Hematopoietic multipotent progenitor cell treated with erythropoietin and hydrocortisone succinate and interleukin-3 and kit ligand, for 15 days (in vitro differentiated cells): ENCODE results near the gene BAZ2B.
"Not testable (repeated sequence)": the region's sequence is repeated elsewhere in the genome, so short reads cannot be mapped to it uniquely, and the experiment has no call there.

Experiments
- DNase-seq: peaks from one replicate; pipeline ENCODE4 v3.0.0-alpha.2; 2015; ENCODE audit warnings: low spot score

Gene BAZ2B

GRCh38 chr2:159411460-159411859 is 204.9 kb downstream of the BAZ2B start:
- DNase-seq = no peak

DNA sequence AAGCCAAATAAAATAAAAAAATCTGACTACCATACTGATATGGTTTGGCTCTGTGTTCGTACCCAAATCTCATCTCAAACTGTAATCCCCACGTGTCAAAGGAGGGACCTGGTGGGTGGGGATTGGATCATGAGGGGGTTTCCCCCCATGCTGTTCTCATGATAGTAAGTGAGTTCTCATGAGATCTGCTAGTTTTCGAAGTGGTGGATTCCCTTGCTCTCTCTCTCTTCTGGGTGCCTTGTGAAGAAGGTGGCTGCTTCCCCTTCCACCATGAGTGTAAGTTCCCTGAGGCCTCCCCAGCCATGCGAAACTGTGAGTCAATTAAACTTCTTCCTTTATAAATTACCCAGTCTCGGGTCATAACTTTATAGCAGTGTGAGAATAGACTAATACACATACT is 206.1 kb downstream of the BAZ2B start:
- DNase-seq = no peak

- no peak for DNase-seq
Measured at GRCh38 chr2:159409116-159409800, 207.1 kb downstream of the BAZ2B start.

GRCh38 chr2:159402790-159403189 is 213.6 kb downstream of the BAZ2B start:
- no peak for DNase-seq

GRCh38 chr2:159402160-159402559 is 214.2 kb downstream of the BAZ2B start:
- DNase-seq = not testable (repeated sequence)

GRCh38 chr2:159399716-159400415 is 216.5 kb downstream of the BAZ2B start:
- DNase-seq = no peak

DNA sequence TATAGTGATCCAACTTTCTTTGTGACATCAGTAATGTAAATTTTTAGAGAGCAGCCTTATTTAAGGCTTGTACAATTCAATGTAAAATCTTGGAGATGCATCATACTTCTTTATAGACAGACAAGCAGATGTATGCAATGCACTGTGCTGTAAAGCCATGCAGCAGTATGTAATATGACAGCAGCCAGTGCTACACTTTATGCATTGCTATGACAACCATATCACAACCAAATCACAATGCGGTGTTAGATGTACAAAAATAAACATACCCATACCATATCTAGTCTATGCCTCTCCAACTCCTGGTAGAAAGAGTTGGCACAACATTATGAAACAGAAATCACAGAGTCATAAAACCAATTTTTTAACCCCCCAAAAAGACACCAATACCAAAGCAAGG is 219.5 kb downstream of the BAZ2B start:
- DNase-seq = no peak

DNA sequence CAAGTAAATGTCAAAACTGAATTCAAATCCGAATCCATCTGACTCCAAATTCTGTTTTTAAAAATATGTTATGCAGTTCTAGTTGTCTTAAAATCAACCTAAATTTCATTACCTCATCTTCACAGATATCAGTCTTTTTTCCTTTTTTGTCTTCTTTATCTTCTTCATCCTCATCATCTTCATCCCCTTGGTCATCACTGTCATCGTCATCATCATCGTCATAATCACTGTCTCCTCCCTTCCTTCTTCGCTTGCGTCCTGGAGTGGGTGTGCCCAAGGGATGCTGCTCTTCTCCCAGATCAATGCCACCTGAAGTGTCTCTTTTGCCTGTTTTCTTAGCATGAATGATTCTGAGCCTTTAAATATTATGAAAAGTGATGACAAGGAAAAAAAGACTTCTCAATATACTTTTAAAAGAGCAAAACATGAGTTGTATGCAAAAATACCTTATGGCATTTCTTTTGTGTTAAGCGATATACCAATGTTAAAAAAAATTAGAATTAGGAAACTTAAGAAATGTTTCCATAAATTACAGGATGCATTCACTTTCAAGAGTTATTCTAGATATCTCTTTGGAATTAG is 233.8 kb downstream of the BAZ2B start:
- no peak for DNase-seq

DNA sequence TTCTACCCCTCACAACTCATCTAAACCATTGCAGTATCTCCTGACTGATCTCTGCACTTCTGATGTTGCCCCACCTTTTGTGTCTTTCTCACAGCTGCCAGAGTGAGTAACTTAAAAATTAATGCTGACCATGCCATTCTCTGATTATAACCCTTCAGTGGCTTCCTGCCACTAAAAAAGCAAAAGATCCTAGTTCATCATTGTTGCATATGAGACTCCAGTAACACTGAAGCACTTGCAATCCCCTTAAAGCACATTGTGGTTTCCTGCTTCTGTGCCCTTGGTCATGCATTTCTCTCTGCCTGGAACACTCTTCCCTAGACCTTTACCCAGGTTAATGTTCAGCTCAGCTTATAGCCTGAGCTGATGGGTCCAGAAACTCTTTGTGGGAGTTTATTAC is 234.8 kb downstream of the BAZ2B start:
- DNase-seq = no peak

DNA sequence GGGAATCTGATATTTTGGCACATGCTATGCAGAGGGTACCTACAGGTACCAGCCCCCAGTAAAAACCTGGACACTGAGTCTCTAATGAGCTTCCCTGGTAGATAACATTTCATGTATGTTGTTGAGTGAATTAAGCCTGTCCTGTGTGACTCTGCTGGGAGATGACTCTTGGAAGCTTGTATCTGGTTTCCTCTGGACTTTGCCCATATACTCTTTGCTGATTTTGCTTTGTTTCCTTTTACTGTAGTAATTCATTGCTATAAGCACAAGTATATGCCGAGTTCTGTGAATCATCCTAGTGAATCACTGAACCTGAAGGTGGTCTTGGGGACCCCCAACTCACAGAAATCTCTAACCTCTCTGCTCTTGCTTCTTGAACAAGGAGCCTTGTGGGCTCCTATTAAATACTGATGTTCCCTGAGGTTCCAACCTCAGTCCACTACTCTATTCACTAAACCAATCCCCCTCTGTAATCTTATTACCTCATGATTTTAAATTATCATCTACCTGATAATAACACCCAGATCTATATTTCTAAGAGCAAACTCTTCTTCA is 235.6 kb downstream of the BAZ2B start:
- DNase-seq = no peak

GRCh38 chr2:159379181-159379580 is 237.2 kb downstream of the BAZ2B start:
- no peak for DNase-seq

GRCh38 chr2:159375241-159375640 is 241.1 kb downstream of the BAZ2B start:
- DNase-seq = no peak

- DNase-seq = no peak
Measured at GRCh38 chr2:159371506-159371905, 244.8 kb downstream of the BAZ2B start.

- no peak for DNase-seq
Measured at GRCh38 chr2:159366538-159366937, 249.8 kb downstream of the BAZ2B start.

GRCh38 chr2:159362816-159363251 is 253.5 kb downstream of the BAZ2B start:
- DNase-seq = no peak

GRCh38 chr2:159362094-159362493 is 254.3 kb downstream of the BAZ2B start:
- no peak for DNase-seq

- not testable (repeated sequence) for DNase-seq
Measured at GRCh38 chr2:159361603-159362002, 254.7 kb downstream of the BAZ2B start.

GRCh38 chr2:159356053-159356554 is 260.2 kb downstream of the BAZ2B start:
- no peak for DNase-seq

GRCh38 chr2:159351977-159352376 is 264.4 kb downstream of the BAZ2B start:
- no peak for DNase-seq

DNA sequence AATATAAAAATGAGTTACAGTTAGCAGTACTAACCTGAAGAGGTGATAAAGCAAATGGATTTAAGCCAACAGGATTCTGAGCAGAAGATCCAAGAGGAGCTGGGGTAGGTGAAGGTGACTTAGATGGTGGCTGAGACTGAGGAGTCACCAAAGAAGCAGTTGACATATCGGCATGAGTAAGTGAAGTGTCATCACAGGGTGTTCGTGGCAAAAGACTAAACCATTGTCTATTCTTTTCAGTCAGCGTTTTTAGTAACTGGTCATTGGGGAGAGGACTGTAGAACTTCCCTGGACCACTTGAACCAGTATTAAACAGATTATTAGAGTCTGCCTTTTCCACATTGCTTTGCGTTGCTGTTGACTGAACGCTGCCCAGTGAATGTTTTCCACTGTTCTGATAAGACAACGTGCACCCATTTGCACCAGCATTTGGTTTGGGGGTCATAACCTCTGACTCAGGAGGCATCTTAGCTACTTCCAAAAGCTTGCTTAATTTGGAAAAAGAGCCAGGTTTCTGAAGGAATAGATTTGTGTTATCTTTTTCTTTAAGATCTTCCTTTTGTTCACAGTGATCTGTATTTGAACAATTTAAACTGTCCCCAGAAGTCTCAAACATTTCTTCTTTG is 266.6 kb downstream of the BAZ2B start:
- no peak for DNase-seq

GRCh38 chr2:159326569-159327255 is 289.6 kb downstream of the BAZ2B start:
- DNase-seq = no peak

GRCh38 chr2:159322419-159322818 is 293.9 kb downstream of the BAZ2B start:
- no peak for DNase-seq
